ENCODE measurements around the gene ALX4. TPM values are rescaled to one million over a fixed set of nuclear protein-coding genes. Genes with fewer than 3 reads are reported as not detected.

Gene ALX4
- total RNA-seq, 2 experiments from 2014 or later, result not detected

- POLR2A ChIA-PET, result no interaction called here
- DNase-seq (no peak), ATAC-seq (ENCODE audit: poor library complexity) (no peak)
- no peak overlapping the region for H3K27ac Mint-ChIP-seq
- Histone ChIP-seq H3K27ac (ENCODE audit: low read depth in 1 of 2, low read length in 2 of 2) (no peak overlapping the region), H3K36me3 (ENCODE audit: insufficient read depth, low read length) (no peaks in the 10 kb centered on the region), H3K9me3 (ENCODE audit: control insufficient read depth in 1 of 2, insufficient read depth in 1 of 2, low read length in 2 of 2) (no peaks in the 10 kb centered on the region), H3K4me1 (ENCODE audit: insufficient read depth, low read length) (no peaks in the 10 kb centered on the region), H3K4me3 (ENCODE audit: low read length) (no peak overlapping the region), H3K27me3 (ENCODE audit: control insufficient read depth in 1 of 2, insufficient read depth in 2 of 2, low read length in 2 of 2) (no peaks in the 10 kb centered on the region)
- H3K36me3 Mint-ChIP-seq (ENCODE audit: low read depth), result no peaks in the 10 kb centered on the region
- CTCF ChIA-PET, result no interaction called here
- H3K4me1 Mint-ChIP-seq (ENCODE audit: low read depth), result no peaks in the 10 kb centered on the region
- intact Hi-C loops (cut with DNase I, micrococcal nuclease), result loop anchor here (5.0 to 10.0 kb wide), 2 partner anchors 327 to 624 kb away; no protein-coding TSS in a partner anchor
- no peaks in the 10 kb centered on the region for H3K9me3 Mint-ChIP-seq
- no peak overlapping the region for H3K4me3 Mint-ChIP-seq
- no peak for TF ChIP-seq CTCF (IDR thresholded peaks at IDR 0.05)
- H3K27me3 Mint-ChIP-seq, result peaks cover 6% of the 10 kb centered on the region
Measured at GRCh38 chr11:44288133-44288526, 21.8 kb downstream of the ALX4 start.

GRCh38 chr11:44286911-44287310, 23.0 kb downstream of the ALX4 start:
- H3K27me3 ChIP-seq (ENCODE audit: control insufficient read depth in 1 of 2, insufficient read depth in 2 of 2, low read length in 2 of 2), result no peaks in the 10 kb centered on the region
- no peak overlapping the region for H3K27ac ChIP-seq (ENCODE audit: low read depth in 1 of 2, low read length in 2 of 2)
- TF ChIP-seq CTCF (IDR thresholded peaks at IDR 0.05), result no peak
- Mint-ChIP-seq H3K4me1 (ENCODE audit: low read depth) (no peaks in the 10 kb centered on the region), H3K27ac (no peak overlapping the region), H3K27me3 (peaks cover 10% of the 10 kb centered on the region), H3K36me3 (ENCODE audit: low read depth) (no peaks in the 10 kb centered on the region), H3K9me3 (no peaks in the 10 kb centered on the region), H3K4me3 (no peak overlapping the region)
- no peak for ATAC-seq (ENCODE audit: poor library complexity)
- ChIA-PET CTCF (no interaction called here), POLR2A (no interaction called here)
- H3K4me1 ChIP-seq (ENCODE audit: insufficient read depth, low read length), result no peaks in the 10 kb centered on the region
- no peak overlapping the region for H3K4me3 ChIP-seq (ENCODE audit: low read length)
- intact Hi-C loops (cut with DNase I, micrococcal nuclease), result loop anchor here (1.0 to 10.0 kb wide), 4 partner anchors 251 to 625 kb away; no protein-coding TSS in a partner anchor
- no peaks in the 10 kb centered on the region for H3K9me3 ChIP-seq (ENCODE audit: control insufficient read depth in 1 of 2, insufficient read depth in 1 of 2, low read length in 2 of 2)
- DNase-seq, result no peak
- H3K36me3 ChIP-seq (ENCODE audit: insufficient read depth, low read length), result no peaks in the 10 kb centered on the region

GRCh38 chr11:44286268-44286880, 23.6 kb downstream of the ALX4 start:
- Histone ChIP-seq H3K36me3 (ENCODE audit: insufficient read depth, low read length) (no peaks in the 10 kb centered on the region), H3K4me3 (ENCODE audit: low read length) (no peak overlapping the region), H3K9me3 (ENCODE audit: control insufficient read depth in 1 of 2, insufficient read depth in 1 of 2, low read length in 2 of 2) (no peaks in the 10 kb centered on the region), H3K27ac (ENCODE audit: low read depth in 1 of 2, low read length in 2 of 2) (no peak overlapping the region), H3K27me3 (ENCODE audit: control insufficient read depth in 1 of 2, insufficient read depth in 2 of 2, low read length in 2 of 2) (no peaks in the 10 kb centered on the region), H3K4me1 (ENCODE audit: insufficient read depth, low read length) (no peaks in the 10 kb centered on the region)
- H3K4me3 Mint-ChIP-seq, result no peak overlapping the region
- H3K4me1 Mint-ChIP-seq (ENCODE audit: low read depth), result no peaks in the 10 kb centered on the region
- DNase-seq (peak; percentile 27 to 74 (median 41)), ATAC-seq (ENCODE audit: poor library complexity) (peak; percentile 41)
- H3K36me3 Mint-ChIP-seq (ENCODE audit: low read depth), result no peaks in the 10 kb centered on the region
- ChIA-PET POLR2A (no interaction called here), CTCF (interaction anchor here (0.9 kb wide), 1 partner anchor 11 kb away, joined by 3 read pairs; no protein-coding TSS in a partner anchor)
- H3K9me3 Mint-ChIP-seq, result no peaks in the 10 kb centered on the region
- intact Hi-C loops (cut with DNase I, micrococcal nuclease), result loop anchor here (1.0 to 10.0 kb wide), 4 partner anchors 252 to 626 kb away; no protein-coding TSS in a partner anchor
- peaks cover 10% of the 10 kb centered on the region for H3K27me3 Mint-ChIP-seq
- no peak overlapping the region for H3K27ac Mint-ChIP-seq
- peak; percentile 93 for TF ChIP-seq CTCF (IDR thresholded peaks at IDR 0.05)

Measured in CD4-positive, alpha-beta T cell (primary cell).